Kidney epithelial cell (primary cell): ENCODE measurements around the gene NT5C3A. TPM values are rescaled to one million over a fixed set of nuclear protein-coding genes. Genes with fewer than 3 reads are reported as not detected.
"Not testable (repeated sequence)": the region's sequence is repeated elsewhere in the genome, so short reads cannot be mapped to it uniquely, and the experiment has no call there.

Experiments used
- DNase-seq: peaks from one replicate; pipeline ENCODE4 v3.0.0-alpha.2; 2010; ENCODE audit warnings: low read depth
- H3K27me3 ChIP-seq: 2 replicates; pipeline ENCODE4 v1.6.0; 2011; ENCODE audit warnings: low read length; ENCODE audit not compliant: control insufficient read depth, insufficient read depth
- H3K36me3 ChIP-seq: 2 replicates; pipeline ENCODE4 v1.5.1; 2011; ENCODE audit warnings: low read length; ENCODE audit not compliant: control insufficient read depth, insufficient read depth
- H3K4me3 ChIP-seq: 2 replicates; pipeline ENCODE4 v1.5.1; 2011; ENCODE audit warnings: low read depth, mild to moderate bottlenecking, control low read depth, low read length
- CTCF ChIP-seq: IDR thresholded peaks from 2 replicates; pipeline ENCODE4 v1.5.1; 2011; ENCODE audit warnings: mild to moderate bottlenecking, moderate library complexity, low read length, control low read depth, inconsistent platforms; ENCODE audit not compliant: insufficient read depth, poor library complexity, severe bottlenecking
- total RNA-seq: library from RNA; depleted of rRNA; stranded (reverse); fragments of >200 nt; gene quantifications from 2 replicates; pipeline ENCODE4 v1.2.3, GENCODE V29; 2015

NT5C3A gene
- total RNA-seq, 1 donor from 2014 or later, result 20.7 TPM

GRCh38 chr7:33107136-33108066 lies 44.8 kb upstream of the NT5C3A start:
- no peaks in the 10 kb centered on the region for H3K27me3 ChIP-seq
- H3K4me3 ChIP-seq, result peak overlapping the region; percentile 84
- no peaks in the 10 kb centered on the region for H3K36me3 ChIP-seq
- peak; percentile 44 for TF ChIP-seq CTCF
- no peak for DNase-seq

- H3K4me3 ChIP-seq, result no peak overlapping the region
- H3K36me3 ChIP-seq, result no peaks in the 10 kb centered on the region
- TF ChIP-seq CTCF, result no peak
- DNase-seq, result no peak
- H3K27me3 ChIP-seq, result no peaks in the 10 kb centered on the region
Observed at GRCh38 chr7:33101906-33102305, 39.3 kb upstream of the NT5C3A start.

- no peak for TF ChIP-seq CTCF
- H3K27me3 ChIP-seq, result no peaks in the 10 kb centered on the region
- H3K36me3 ChIP-seq, result no peaks in the 10 kb centered on the region
- DNase-seq, result no peak
- H3K4me3 ChIP-seq, result no peak overlapping the region
Observed at GRCh38 chr7:33100770-33101169, 38.2 kb upstream of the NT5C3A start.

GRCh38 chr7:33099154-33099940 lies 36.8 kb upstream of the NT5C3A start:
- Histone ChIP-seq H3K4me3 (no peak overlapping the region), H3K27me3 (no peaks in the 10 kb centered on the region), H3K36me3 (no peaks in the 10 kb centered on the region)
- DNase-seq, result no peak
- TF ChIP-seq CTCF, result no peak

- not testable (repeated sequence) for H3K36me3 ChIP-seq, DNase-seq, H3K27me3 ChIP-seq, H3K4me3 ChIP-seq
Observed at GRCh38 chr7:33094745-33095275, 32.2 kb upstream of the NT5C3A start.

GRCh38 chr7:33093266-33093665 lies 30.7 kb upstream of the NT5C3A start:
- TF ChIP-seq CTCF, result no peak
- Histone ChIP-seq H3K4me3 (no peak overlapping the region), H3K36me3 (no peaks in the 10 kb centered on the region)

More at GRCh38 chr7:33093266-33093665, 30.7 kb upstream of the NT5C3A start:
- H3K27me3 ChIP-seq, result no peaks in the 10 kb centered on the region
- no peak for DNase-seq
